WI38 (cell line): Measurements from ENCODE around the gene DPH7.
"Not testable (repeated sequence)": the region's sequence is repeated elsewhere in the genome, so short reads cannot be mapped to it uniquely, and the experiment has no call there.

Source experiments
- H3K4me3 ChIP-seq: 2 replicates; pipeline ENCODE4 v1.5.1; 2011; ENCODE audit warnings: low read depth, mild to moderate bottlenecking, control low read depth, low read length
- CTCF ChIP-seq: IDR thresholded peaks from 2 replicates; pipeline ENCODE4 v1.5.1; 2012; ENCODE audit warnings: low read depth, mild to moderate bottlenecking, control low read depth, low read length

DPH7 gene

GRCh38 chr9:137578518-137579258 lies at the start of gene DPH7:
DPH7 (minus strand) TSS chr9:137578925; CDS start chr9:137578777, 148 bp downstream.
- TF ChIP-seq CTCF: peak; percentile 81
- peak within 1 kb of the TSS; percentile 71 for H3K4me3 ChIP-seq

- not testable (repeated sequence) for H3K4me3 ChIP-seq
Measured at GRCh38 chr9:137627406-137627805, 48.7 kb upstream of the DPH7 start.

GRCh38 chr9:137626464-137626863 lies 47.7 kb upstream of the DPH7 start:
- no peak for TF ChIP-seq CTCF
- no peak overlapping the region for H3K4me3 ChIP-seq

- H3K4me3 ChIP-seq: not testable (repeated sequence)
Measured at GRCh38 chr9:137622211-137622610, 43.5 kb upstream of the DPH7 start.

GRCh38 chr9:137621131-137621757 lies 42.5 kb upstream of the DPH7 start:
- peak; percentile 26; the same call in 1 of the 2 replicates for TF ChIP-seq CTCF
- no peak overlapping the region for H3K4me3 ChIP-seq

GRCh38 chr9:137620581-137620980 lies 41.9 kb upstream of the DPH7 start:
- TF ChIP-seq CTCF: no peak
- no peak overlapping the region; the same call in 1 of the 2 replicates for H3K4me3 ChIP-seq

GRCh38 chr9:137620048-137620405 lies 41.3 kb upstream of the DPH7 start:
- no peak for TF ChIP-seq CTCF
- H3K4me3 ChIP-seq: peak overlapping the region; percentile 86

GRCh38 chr9:137619240-137620047 lies 40.7 kb upstream of the DPH7 start:
- H3K4me3 ChIP-seq: peak overlapping the region; percentile 86
- no peak for TF ChIP-seq CTCF
